GM18520 (cell line): Measurements from ENCODE around the gene FHIP1B.
A peak's percentile ranks its signal among the peaks of the same experiment; 100 is the strongest.
"Not testable (repeated sequence)": the region's sequence is repeated elsewhere in the genome, so short reads cannot be mapped to it uniquely, and the experiment has no call there.

ENCODE experiments used
- ATAC-seq: cut with Tn5 transposase; IDR thresholded peaks from one replicate; pipeline ENCODE4 v1.9.1; 2021; ENCODE audit not compliant: unreplicated experiment

Gene FHIP1B

DNA sequence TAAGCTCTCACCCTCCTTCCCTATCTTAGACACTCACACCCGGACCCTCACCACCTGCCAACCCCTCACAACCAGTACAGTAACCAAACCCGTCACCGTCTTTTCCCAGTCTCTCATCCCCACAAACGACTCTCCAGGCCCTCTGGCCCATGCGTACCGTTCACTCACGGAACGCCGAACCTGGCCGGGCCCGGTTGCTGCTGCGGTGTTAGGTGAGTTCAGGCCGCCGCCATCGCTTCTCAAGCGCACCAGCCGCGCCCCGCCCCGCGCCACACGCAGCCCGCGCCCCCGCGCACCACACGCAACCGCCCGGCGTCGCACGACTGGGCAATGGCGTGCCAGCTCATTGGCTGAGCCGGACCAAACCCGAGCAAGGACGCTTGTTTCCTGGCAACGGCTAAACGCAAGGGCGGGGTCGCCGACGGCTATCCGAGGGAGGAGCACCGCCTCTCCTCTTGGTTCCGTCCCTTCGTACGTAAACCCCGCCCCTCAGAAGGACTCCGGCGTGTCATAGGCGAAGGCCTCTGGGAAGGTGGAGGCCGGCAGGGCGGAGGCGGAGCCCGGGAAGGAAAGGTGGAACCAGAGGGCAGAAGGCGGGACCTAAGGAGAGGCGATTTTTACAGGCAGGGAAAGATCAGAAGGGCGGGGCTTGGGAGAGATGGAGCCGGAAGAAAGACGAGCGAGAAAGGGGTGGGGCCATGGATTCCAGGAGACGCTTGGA lies at the start of gene FHIP1B:
FHIP1B (minus strand) TSS at position 250 of the 721 bp plus-strand sequence. CDS start 10,120 bp downstream, outside the sequence.
- ATAC-seq = peak; percentile 96

GRCh38 chr11:6283453-6284023 lies 49.1 kb upstream of the FHIP1B start:
- ATAC-seq = no peak

GRCh38 chr11:6280809-6281208 lies 46.4 kb upstream of the FHIP1B start:
- not testable (repeated sequence) for ATAC-seq

- ATAC-seq = no peak
Measured at GRCh38 chr11:6273188-6273587, 38.8 kb upstream of the FHIP1B start.

DNA sequence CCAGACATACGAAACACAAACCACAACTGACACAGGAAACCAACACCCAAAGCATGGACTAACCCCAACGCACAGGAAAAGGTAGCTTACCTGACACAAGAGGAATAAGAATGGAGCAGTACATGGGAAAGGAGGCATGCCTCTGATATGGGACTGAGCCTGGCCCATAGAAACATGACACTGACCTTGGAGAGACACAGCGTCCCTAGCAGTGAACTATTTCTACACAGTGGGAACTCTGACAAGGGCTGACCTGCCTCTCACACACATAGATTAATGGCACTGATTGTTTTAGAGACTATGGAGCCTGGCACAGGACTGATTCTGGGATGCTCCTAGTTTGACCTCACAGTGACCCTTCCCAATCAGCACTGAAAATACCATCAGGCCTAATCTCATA lies 37.2 kb upstream of the FHIP1B start:
- ATAC-seq = no peak

- no peak for ATAC-seq
Measured at GRCh38 chr11:6270584-6271246, 36.3 kb upstream of the FHIP1B start.

DNA sequence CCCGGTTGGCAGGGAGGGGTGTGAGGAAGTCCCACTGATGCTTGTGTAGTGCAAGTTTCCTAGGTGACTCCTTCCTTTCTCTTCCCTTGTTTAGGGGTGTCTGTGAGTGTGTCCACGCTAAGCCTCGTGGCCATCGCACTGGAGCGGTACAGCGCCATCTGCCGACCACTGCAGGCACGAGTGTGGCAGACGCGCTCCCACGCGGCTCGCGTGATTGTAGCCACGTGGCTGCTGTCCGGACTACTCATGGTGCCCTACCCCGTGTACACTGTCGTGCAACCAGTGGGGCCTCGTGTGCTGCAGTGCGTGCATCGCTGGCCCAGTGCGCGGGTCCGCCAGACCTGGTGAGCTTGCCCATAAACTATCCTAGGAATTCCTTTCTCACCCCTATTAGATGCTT lies 35.6 kb upstream of the FHIP1B start:
- no peak for ATAC-seq

DNA sequence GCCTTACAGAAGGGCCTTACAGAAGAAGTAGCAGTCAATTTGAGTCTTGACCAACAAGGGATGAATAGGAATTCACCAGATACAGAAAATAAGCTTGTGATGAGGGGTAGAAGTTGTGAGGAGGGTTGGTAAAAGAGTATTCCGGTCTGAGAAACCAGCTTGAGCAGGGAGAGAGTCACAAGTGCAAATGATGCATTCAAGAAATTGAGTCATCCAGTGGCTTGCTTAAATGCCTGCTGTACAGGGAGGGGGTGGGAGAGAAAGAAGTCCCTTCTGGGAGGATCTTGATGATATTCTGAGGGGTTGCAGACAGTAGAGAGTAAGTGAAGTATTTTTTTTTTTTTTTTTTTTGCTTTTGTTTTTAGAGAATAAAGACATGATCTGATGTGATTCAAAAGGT lies 34.4 kb upstream of the FHIP1B start:
- ATAC-seq = no peak

GRCh38 chr11:6263662-6264061 lies 29.2 kb upstream of the FHIP1B start:
- no peak for ATAC-seq

GRCh38 chr11:6260207-6260726 lies 25.8 kb upstream of the FHIP1B start:
- ATAC-seq = no peak

GRCh38 chr11:6258571-6259081 lies 24.2 kb upstream of the FHIP1B start:
- ATAC-seq = no peak

- ATAC-seq = no peak
Measured at GRCh38 chr11:6258141-6258540, 23.7 kb upstream of the FHIP1B start.

DNA sequence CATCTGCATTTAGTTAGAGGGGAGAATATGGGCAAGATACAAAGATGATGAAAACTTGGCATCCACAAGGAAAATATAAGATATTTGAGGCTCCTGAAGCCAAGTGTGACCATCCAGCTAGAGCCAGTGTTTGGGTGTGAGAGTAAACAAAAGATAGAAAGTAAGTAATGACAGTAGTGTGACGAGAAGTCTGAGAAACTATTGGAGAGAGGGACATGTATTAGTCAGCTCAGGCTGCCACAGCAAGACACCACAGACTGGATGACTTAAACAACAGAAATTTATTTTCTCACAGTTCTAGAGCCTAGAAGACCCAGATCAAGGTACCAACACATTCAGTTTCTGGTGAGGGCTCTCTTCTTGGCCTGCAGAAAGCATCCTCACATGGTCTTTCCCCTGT lies 18.8 kb upstream of the FHIP1B start:
- peak; percentile 64 for ATAC-seq

DNA sequence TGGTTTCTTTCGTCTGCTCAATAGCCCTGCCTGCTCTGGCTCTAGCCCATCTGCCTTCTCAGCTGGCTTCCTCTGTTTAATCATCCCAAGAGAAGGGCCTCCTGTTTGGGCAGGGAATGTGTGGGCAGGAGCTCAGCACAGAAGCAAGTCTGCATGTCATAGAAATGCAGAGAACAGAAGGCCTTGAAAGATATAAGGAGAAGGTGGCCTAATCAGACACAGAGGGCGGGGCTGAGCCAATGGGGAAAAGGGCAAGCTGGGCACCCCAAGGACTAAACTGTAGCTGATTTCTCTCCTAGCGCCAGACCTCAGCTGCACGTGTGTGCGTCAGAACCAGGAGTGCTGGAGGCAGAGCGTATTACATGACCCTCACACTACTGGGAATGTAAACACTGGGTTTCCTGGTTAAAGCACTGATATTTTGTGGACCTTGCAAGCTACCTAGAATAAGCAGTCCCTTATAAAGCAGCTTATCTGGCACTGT lies 17.6 kb upstream of the FHIP1B start:
- ATAC-seq = no peak

- ATAC-seq = no peak
Measured at GRCh38 chr11:6251120-6251733, 16.8 kb upstream of the FHIP1B start.

GRCh38 chr11:6249770-6250555 lies 15.5 kb upstream of the FHIP1B start:
- ATAC-seq = no peak

GRCh38 chr11:6248897-6249296 lies 14.5 kb upstream of the FHIP1B start:
- ATAC-seq = not testable (repeated sequence)

DNA sequence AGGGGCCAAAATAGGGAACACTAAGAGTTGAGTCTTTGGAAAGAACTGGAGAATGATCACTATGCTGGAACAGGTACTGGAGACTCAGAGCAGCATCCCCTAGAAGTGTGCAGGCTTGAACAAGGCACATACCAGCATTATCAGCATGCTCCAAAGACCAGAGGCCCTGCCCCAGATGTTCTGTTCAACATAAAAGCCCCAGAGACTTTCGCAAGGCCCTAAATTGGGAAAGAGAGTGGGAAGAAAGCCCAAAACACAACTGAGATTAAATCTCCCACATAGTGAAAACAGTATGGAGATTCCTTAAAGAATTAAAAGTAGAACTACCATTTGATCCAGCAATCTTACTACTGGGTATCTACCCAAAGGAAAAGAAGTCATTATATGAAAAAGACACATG lies 13.8 kb upstream of the FHIP1B start:
- ATAC-seq = no peak

- ATAC-seq = no peak
Measured at GRCh38 chr11:6245536-6245935, 11.1 kb upstream of the FHIP1B start.

- no peak for ATAC-seq
Measured at GRCh38 chr11:6241316-6241715, 6.9 kb upstream of the FHIP1B start.
